Ascending aorta (tissue), 2 donors: ENCODE results near the gene C21orf58. TPM values are rescaled to one million over a fixed set of nuclear protein-coding genes. Genes with fewer than 3 reads are reported as not detected.
"Not testable (repeated sequence)": the region's sequence is repeated elsewhere in the genome, so short reads cannot be mapped to it uniquely, and the experiment has no call there.

ENCODE experiments used
- DNase-seq, 2 donors: peaks; one replicate each; pipeline ENCODE4 v3.0.0-alpha.2; 2019; ENCODE audit warnings: low spot score in 2 of 2
- H3K27ac ChIP-seq, 2 donors: fragments of 200-600 bp; sonication (generic); one replicate each; pipeline ENCODE4 v1.5.1; 2016 to 2017; ENCODE audit warnings: mild to moderate bottlenecking in 1 of 2
- H3K27me3 ChIP-seq: fragments of 200-600 bp; sonication (generic); one replicate; pipeline ENCODE4 v1.5.1; 2017
- H3K36me3 ChIP-seq, 2 donors: fragments of 200-600 bp; sonication (generic); one replicate each; pipeline ENCODE4 v1.5.1; 2016
- H3K4me1 ChIP-seq, 2 donors: fragments of 200-600 bp; sonication (generic); one replicate each; pipeline ENCODE4 v1.5.1; 2016 to 2017; ENCODE audit warnings: mild to moderate bottlenecking in 1 of 2
- H3K4me3 ChIP-seq, 2 donors: fragments of 200-600 bp; sonication (generic); one replicate each; pipeline ENCODE4 v1.5.1; 2016 to 2017; ENCODE audit warnings: mild to moderate bottlenecking in 1 of 2
- H3K9me3 ChIP-seq, 2 donors: fragments of 200-600 bp; sonication (generic); one replicate each; pipeline ENCODE4 v1.5.1; 2016
- intact Hi-C: fragments of 100-400 bp; cut with DNase I; formaldehyde crosslinking; loops from one replicate; pipeline ENCODE4 v1.15.1; 2023
- total RNA-seq: library from RNA; depleted of rRNA; stranded (reverse); fragments of >200 nt; gene quantifications from one replicate; pipeline ENCODE4 v1.1.0, GENCODE V29; 2016
- TF ChIP-seq, protein P1 (sequence below), 3 experiments: fragments of 200-600 bp in 2 of 3; fragments of 450-650 bp in 1 of 3; sonication (generic) in 2 of 3; IDR thresholded peaks; one replicate each; pipeline ENCODE4 v1.5.1; 2016 to 2019; ENCODE audit warnings: antibody characterized with exemption in 3 of 3, mild to moderate bottlenecking in 1 of 3, moderate library complexity in 1 of 3

C21orf58 gene
- total RNA-seq, 1 donor from 2014 or later: 3.2 TPM

DNA sequence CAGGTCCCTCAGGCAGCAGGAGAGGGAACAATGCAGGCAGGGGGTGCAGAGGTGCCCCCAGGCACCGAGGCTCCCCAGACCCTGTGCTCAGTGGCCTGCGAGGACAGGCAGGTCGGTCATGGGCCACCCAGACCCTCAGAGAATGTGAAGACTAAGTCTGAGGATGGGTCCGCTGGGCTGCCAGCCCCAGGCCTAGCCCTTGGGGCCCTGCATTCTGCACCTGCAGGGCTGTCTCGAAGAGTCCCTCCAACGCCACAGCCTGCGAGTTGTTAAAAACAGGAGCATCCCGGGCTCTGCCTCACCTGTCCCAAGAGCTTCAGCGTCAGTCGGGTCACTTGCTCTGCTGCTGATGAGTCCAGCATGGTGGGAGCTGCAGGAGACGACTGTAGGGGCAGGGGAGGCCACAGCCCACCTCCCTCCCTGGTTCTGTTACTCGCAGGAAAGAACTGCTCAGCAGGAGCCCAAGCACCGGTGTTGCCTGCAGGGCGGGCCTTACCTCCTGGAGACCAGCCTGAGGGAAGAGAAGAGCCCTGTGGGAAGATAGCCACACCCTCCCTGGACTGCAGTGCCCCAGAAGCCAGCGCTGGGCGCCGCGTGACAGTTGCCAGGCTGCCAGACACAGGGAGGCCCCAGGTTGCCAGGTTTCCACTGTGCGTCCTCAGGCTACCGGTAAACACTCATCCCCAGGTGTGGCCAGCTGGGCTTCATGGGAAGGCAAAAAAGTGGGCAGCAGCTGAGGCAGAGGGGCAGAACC, 5.8 kb downstream of the C21orf58 start:
- Histone ChIP-seq H3K4me1 (peaks cover 9% of the 10 kb centered on the region in 2 donors), H3K4me3 (no peak overlapping the region), H3K27ac (no peak overlapping the region), H3K36me3 (no peaks in the 10 kb centered on the region), H3K27me3 (no peaks in the 10 kb centered on the region), H3K9me3 (no peaks in the 10 kb centered on the region)
- intact Hi-C loops: no loop called here
- TF ChIP-seq, protein P1, sequence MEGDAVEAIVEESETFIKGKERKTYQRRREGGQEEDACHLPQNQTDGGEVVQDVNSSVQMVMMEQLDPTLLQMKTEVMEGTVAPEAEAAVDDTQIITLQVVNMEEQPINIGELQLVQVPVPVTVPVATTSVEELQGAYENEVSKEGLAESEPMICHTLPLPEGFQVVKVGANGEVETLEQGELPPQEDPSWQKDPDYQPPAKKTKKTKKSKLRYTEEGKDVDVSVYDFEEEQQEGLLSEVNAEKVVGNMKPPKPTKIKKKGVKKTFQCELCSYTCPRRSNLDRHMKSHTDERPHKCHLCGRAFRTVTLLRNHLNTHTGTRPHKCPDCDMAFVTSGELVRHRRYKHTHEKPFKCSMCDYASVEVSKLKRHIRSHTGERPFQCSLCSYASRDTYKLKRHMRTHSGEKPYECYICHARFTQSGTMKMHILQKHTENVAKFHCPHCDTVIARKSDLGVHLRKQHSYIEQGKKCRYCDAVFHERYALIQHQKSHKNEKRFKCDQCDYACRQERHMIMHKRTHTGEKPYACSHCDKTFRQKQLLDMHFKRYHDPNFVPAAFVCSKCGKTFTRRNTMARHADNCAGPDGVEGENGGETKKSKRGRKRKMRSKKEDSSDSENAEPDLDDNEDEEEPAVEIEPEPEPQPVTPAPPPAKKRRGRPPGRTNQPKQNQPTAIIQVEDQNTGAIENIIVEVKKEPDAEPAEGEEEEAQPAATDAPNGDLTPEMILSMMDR (IDR thresholded peaks at IDR 0.05): no peak
- DNase-seq: no peak

DNA sequence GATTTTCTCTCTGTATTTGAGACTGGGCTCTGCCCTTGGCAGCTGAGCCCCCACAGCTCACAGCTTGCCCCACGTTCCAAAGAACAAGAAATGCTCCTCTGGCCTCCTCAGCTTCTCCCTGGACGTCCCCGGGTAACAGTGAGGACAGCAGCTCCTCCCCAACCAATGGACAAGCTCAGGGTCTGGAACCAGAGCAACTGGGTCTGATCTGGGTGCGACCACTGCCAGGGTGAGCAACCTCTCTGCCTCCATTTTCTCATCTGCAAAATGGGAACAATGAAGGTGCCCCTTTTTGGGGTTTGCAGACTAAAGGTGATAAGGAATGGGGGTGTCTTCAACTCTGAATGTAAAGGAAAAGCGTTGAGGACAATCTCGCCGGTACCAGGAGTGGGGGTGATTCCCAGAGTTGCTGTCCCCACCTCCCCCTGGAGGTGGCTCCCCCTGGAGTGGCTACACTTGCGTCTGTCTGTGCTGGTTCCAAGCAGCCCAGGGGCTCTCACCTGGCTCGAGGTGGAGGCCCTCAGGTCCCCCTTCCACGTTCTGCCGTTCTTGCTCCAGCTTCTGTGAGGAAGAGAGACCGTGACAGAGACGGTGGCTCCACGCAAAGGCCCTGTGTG, 6.9 kb downstream of the C21orf58 start:
- no peaks in the 10 kb centered on the region for H3K27me3 ChIP-seq
- TF ChIP-seq, protein P1 (IDR thresholded peaks at IDR 0.05): no peak
- no peak overlapping the region for H3K4me3 ChIP-seq
- no peak for DNase-seq
- H3K27ac ChIP-seq: no peak overlapping the region
- intact Hi-C loops: no loop called here
- H3K9me3 ChIP-seq: no peaks in the 10 kb centered on the region
- no peaks in the 10 kb centered on the region for H3K4me1 ChIP-seq
- H3K36me3 ChIP-seq: no peaks in the 10 kb centered on the region

DNA sequence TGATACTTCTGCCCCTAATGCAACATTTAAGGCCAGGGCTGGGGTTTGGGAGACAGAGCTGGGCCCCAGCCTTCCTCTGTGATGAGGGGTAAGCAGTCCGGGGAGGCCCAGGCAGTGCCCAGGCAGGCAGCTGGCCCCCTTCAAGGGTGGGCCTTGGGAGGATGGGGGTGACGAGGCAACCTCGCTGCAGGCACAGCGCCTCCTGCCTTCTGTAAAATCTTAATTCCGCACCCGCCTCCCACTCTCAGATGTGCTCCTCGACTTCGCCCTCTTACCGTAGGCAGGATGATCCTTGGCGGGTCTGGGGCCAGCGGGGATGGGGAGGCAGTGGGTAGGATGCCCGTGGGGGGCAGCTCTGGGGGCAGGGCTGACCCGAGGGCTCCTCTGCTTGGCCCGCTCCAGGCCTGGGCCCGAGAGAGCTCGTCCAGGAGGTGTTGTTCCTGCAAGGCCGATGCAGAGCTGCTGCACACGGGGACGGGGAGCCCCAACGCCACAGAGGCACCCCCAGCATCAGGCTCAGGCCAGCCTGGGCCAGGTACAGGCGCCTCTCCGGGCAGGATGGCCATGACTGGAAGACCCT, 9.1 kb downstream of the C21orf58 start:
- H3K4me3 ChIP-seq: no peak overlapping the region
- H3K27ac ChIP-seq: no peak overlapping the region
- no peak for DNase-seq
- no peaks in the 10 kb centered on the region for H3K4me1 ChIP-seq
- H3K27me3 ChIP-seq: no peaks in the 10 kb centered on the region
- H3K9me3 ChIP-seq: no peaks in the 10 kb centered on the region
- intact Hi-C loops: no loop called here
- TF ChIP-seq, protein P1 (IDR thresholded peaks at IDR 0.05): no peak
- no peaks in the 10 kb centered on the region for H3K36me3 ChIP-seq

DNA sequence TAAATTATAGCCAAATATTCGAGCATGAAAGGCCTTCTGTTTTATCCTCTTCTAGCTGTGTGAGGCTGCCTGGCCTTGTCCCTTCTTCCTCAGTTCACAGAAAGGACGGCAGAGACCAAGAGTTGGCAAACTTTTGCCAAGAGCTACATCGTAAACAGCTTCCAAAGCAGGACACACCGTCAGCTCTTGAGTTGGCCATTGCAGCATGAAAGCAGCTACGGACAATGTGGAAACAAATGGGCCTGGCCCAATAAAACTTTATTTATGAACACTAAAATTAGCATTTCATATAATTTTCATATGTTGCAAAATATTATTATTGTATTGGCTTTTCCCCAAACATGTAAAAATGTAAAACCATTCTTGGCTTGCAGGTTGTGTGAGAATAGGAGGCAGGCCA, 10.7 kb downstream of the C21orf58 start:
- Histone ChIP-seq H3K27me3 (no peaks in the 10 kb centered on the region), H3K4me1 (no peaks in the 10 kb centered on the region), H3K9me3 (no peaks in the 10 kb centered on the region), H3K4me3 (no peak overlapping the region), H3K27ac (no peak overlapping the region), H3K36me3 (no peaks in the 10 kb centered on the region)
- TF ChIP-seq, protein P1 (IDR thresholded peaks at IDR 0.05): no peak
- DNase-seq: no peak
- intact Hi-C loops: no loop called here

DNA sequence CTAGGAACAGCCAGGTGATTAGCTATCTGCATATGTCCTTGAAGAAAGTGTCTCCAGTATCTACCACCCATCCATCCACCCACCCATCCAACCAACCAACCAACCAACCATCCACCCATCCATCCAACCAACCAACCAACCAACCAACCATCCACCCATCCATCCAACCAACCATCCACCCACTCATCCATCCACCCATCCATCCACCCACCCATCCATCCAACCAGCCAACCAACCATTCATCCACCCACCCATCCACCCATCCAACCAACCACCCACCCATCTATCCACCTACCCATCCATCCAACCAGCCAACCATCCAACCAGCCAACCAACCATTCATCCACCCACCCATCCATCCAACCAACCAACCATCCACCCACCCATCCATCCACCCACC, 12.1 kb downstream of the C21orf58 start:
- H3K36me3 ChIP-seq: no peaks in the 10 kb centered on the region
- no peaks in the 10 kb centered on the region for H3K9me3 ChIP-seq
- H3K4me1 ChIP-seq: no peaks in the 10 kb centered on the region
- intact Hi-C loops: no loop called here
- no peak overlapping the region for H3K4me3 ChIP-seq
- TF ChIP-seq, protein P1 (IDR thresholded peaks at IDR 0.05): no peak
- H3K27me3 ChIP-seq: no peaks in the 10 kb centered on the region
- no peak for DNase-seq
- no peak overlapping the region for H3K27ac ChIP-seq

DNA sequence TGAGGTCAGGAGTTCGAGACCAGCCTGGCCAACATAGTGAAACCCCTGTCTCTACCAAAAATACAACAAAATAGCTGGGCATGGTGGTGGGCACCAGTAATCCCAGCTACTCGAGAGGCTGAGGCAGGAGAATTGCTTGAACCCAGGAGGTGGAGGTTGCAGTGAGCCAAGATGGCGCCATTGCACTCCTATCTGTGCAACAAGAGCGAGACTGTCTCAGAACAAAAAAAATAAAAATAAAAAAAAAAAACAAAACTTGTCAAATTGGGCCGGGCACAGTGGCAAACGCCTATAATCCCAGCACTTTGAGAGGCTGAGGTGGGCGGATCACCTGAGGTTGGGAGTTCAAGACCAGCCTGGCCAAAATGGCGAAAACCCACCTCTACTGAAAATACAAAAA, 13.4 kb downstream of the C21orf58 start:
- H3K9me3 ChIP-seq, H3K27ac ChIP-seq, DNase-seq, H3K36me3 ChIP-seq, intact Hi-C loops, H3K27me3 ChIP-seq, H3K4me1 ChIP-seq, H3K4me3 ChIP-seq: not testable (repeated sequence)
